ENCODE results near the gene SFXN1.

The SFXN1 gene

GRCh38 chr5:175544108-175544511 lies 65.8 kb downstream of the SFXN1 start:
- DNase-seq: no peak

- DNase-seq: no peak
Observed at GRCh38 chr5:175544586-175544985, 66.2 kb downstream of the SFXN1 start.

- no peak for DNase-seq
Observed at GRCh38 chr5:175547842-175548241, 69.5 kb downstream of the SFXN1 start.

GRCh38 chr5:175548626-175549311 lies 70.4 kb downstream of the SFXN1 start:
- DNase-seq: no peak

- no peak for DNase-seq
Observed at GRCh38 chr5:175550055-175550805, 71.9 kb downstream of the SFXN1 start.

- DNase-seq: no peak
Observed at GRCh38 chr5:175551266-175551665, 72.9 kb downstream of the SFXN1 start.

GRCh38 chr5:175554296-175554695 lies 75.9 kb downstream of the SFXN1 start:
- DNase-seq: no peak

GRCh38 chr5:175555168-175555785 lies 76.9 kb downstream of the SFXN1 start:
- no peak for DNase-seq

GRCh38 chr5:175556794-175557193 lies 78.4 kb downstream of the SFXN1 start:
- DNase-seq: no peak

- no peak for DNase-seq
Observed at GRCh38 chr5:175557778-175558177, 79.4 kb downstream of the SFXN1 start.

GRCh38 chr5:175558801-175559480 lies 80.6 kb downstream of the SFXN1 start:
- no peak for DNase-seq

- no peak for DNase-seq
Observed at GRCh38 chr5:175560011-175560410, 81.7 kb downstream of the SFXN1 start.

- DNase-seq: no peak
Observed at GRCh38 chr5:175561085-175561484, 82.7 kb downstream of the SFXN1 start.

- no peak for DNase-seq
Observed at GRCh38 chr5:175564716-175565115, 86.4 kb downstream of the SFXN1 start.

- no peak for DNase-seq
Observed at GRCh38 chr5:175566697-175567096, 88.3 kb downstream of the SFXN1 start.

GRCh38 chr5:175567954-175568353 lies 89.6 kb downstream of the SFXN1 start:
- no peak for DNase-seq

- DNase-seq: no peak
Observed at GRCh38 chr5:175569701-175570100, 91.3 kb downstream of the SFXN1 start.

- DNase-seq: no peak
Observed at GRCh38 chr5:175572886-175573285, 94.5 kb downstream of the SFXN1 start.

GRCh38 chr5:175573493-175574269 lies 95.3 kb downstream of the SFXN1 start:
- no peak for DNase-seq

- DNase-seq: no peak
Observed at GRCh38 chr5:175575301-175575700, 96.9 kb downstream of the SFXN1 start.

GRCh38 chr5:175576096-175576495 lies 97.7 kb downstream of the SFXN1 start:
- no peak for DNase-seq

- no peak for DNase-seq
Observed at GRCh38 chr5:175576591-175576990, 98.2 kb downstream of the SFXN1 start.
